ENCODE data around the gene CNOT10. TPM values are rescaled to one million over a fixed set of nuclear protein-coding genes. Genes with fewer than 3 reads are reported as not detected.

CNOT10 gene
- total and polyA plus RNA-seq, 8 donors, result 11.1 to 23.0 (median 14.4) TPM

DNA sequence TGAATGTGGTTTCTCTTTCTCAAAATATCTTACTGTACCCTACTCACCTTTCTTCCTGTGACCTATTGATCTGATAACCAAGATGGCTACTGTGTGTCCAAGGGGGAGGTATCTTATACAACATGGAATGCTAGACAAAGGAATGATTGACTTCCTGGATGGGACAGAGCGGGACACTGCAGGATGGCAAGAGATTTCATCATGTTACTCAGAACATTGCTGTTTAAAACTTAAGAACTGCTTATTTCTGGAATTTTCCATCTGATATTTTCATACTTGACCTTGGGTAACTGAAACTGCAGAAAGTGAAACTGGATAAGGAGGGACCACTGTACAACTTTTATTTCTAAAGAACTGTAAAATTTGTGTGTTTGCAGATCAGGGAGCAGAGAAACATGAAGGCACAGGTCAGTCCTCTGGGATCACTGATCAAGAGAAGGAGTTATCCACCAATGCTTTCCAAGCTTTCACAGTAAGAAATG lies 18.5 kb downstream of the CNOT10 start:
- Histone ChIP-seq H3K9me3 (no peaks in the 10 kb centered on the region), H3K4me1 (peaks cover 0 to 3% (median 0%) of the 10 kb centered on the region in 3 donors), H3K4me3 (no peak overlapping the region), H3K36me3 (no peaks in the 10 kb centered on the region), H3K27me3 (no peaks in the 10 kb centered on the region), H3K27ac (no peak overlapping the region)
- TF ChIP-seq, protein P1, sequence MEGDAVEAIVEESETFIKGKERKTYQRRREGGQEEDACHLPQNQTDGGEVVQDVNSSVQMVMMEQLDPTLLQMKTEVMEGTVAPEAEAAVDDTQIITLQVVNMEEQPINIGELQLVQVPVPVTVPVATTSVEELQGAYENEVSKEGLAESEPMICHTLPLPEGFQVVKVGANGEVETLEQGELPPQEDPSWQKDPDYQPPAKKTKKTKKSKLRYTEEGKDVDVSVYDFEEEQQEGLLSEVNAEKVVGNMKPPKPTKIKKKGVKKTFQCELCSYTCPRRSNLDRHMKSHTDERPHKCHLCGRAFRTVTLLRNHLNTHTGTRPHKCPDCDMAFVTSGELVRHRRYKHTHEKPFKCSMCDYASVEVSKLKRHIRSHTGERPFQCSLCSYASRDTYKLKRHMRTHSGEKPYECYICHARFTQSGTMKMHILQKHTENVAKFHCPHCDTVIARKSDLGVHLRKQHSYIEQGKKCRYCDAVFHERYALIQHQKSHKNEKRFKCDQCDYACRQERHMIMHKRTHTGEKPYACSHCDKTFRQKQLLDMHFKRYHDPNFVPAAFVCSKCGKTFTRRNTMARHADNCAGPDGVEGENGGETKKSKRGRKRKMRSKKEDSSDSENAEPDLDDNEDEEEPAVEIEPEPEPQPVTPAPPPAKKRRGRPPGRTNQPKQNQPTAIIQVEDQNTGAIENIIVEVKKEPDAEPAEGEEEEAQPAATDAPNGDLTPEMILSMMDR (IDR thresholded peaks at IDR 0.05), result no peak
- intact Hi-C loops (cut with DNase I), result no loop called here
- WGBS, 2 donors, result 87 to 91% methylated on average over 1 of the region's 1 CpG
- ATAC-seq (no peak), FAIRE-seq (no peak), DNase-seq (no peak)

DNA sequence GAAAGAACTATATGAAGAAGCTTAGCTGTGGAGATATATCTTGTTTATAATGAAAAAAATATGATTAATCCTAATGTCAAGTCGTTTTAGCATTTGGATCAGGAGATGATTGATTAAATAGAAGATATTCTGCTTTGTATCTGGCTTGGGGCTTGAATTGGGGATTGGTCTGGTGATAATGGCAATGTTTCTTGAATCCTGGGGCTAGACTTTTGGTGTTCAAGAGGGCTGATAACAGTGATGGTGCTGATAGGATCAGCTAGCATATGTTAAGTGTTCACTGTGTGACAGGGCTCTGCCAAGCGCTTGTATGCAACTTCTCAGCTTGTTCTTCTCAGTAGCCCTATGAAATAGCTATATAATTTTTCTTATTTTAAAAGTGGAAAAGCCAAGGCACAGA lies 20.2 kb downstream of the CNOT10 start:
- DNase-seq (no peak), FAIRE-seq (no peak), ATAC-seq (no peak)
- Histone ChIP-seq H3K4me1 (no peaks in the 10 kb centered on the region), H3K27ac (no peak overlapping the region), H3K9me3 (no peaks in the 10 kb centered on the region), H3K4me3 (no peak overlapping the region), H3K27me3 (no peaks in the 10 kb centered on the region), H3K36me3 (no peaks in the 10 kb centered on the region)
- 82 to 83% methylated on average over 2 of the region's 2 CpGs for WGBS, 2 donors
- TF ChIP-seq, protein P1 (IDR thresholded peaks at IDR 0.05), result no peak
- intact Hi-C loops (cut with DNase I), result no loop called here

DNA sequence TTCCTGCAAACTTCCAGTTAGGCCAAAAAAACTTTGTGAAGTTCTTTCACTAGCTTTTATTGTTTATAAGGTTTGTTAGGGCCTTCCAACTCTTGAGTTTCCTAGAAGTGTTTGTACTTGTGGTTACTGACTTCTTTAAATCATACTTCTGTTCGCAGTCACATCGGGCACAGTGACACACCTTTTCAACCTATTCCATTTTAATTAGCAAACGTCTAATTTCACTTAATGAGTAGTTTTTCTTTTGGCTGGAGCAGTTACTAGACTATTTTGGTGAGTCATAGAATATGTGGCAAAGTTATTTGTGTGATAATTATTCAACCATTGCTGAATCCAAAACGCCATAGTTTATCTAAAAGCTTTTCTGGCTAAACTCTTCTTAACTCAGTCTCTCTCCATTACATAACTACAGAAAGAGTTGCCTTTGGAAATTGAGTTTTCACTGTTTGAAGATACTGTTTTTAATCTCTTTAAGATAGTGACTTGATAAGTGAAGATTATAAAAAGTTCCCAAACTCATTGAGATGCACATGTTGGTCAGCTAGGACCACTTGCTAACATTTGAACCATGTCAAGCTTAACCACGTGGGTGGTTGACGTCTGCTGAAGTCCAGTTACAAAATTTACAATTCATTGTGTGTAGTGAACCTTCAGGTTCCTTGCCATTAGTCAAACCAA lies 21.5 kb downstream of the CNOT10 start:
- ATAC-seq, result no peak
- no peaks in the 10 kb centered on the region for H3K4me1 ChIP-seq
- no peaks in the 10 kb centered on the region for H3K36me3 ChIP-seq
- H3K9me3 ChIP-seq, result no peaks in the 10 kb centered on the region
- WGBS, 2 donors, result 78 to 79% methylated on average over 6 of the region's 6 CpGs
- H3K4me3 ChIP-seq, result no peak overlapping the region
- no peaks in the 10 kb centered on the region for H3K27me3 ChIP-seq
- no peak for DNase-seq
- FAIRE-seq, result no peak
- intact Hi-C loops (cut with DNase I), result no loop called here
- TF ChIP-seq, protein P1 (IDR thresholded peaks at IDR 0.05), result no peak
- no peak overlapping the region for H3K27ac ChIP-seq

DNA sequence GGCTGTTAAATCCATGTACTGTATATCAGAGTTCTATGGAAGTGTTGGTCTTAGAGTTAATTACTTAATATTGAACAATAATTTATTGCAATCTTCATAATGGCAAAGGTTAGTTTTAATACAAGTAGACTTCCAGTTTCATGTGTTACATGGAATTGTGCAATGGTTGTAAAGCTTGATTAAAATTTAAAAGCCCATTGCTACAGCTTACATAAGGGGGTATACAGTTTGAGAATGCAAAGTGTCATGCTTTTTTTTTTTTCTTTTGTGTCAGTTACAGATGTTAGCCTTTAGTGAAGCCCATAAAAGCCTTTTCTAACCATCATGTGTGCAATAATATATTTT lies 22.0 kb downstream of the CNOT10 start:
- no peaks in the 10 kb centered on the region for H3K9me3 ChIP-seq
- no peak overlapping the region for H3K27ac ChIP-seq
- H3K27me3 ChIP-seq, result no peaks in the 10 kb centered on the region
- no peaks in the 10 kb centered on the region for H3K4me1 ChIP-seq
- intact Hi-C loops (cut with DNase I), result no loop called here
- ATAC-seq (no peak), FAIRE-seq (no peak), DNase-seq (no peak)
- H3K4me3 ChIP-seq, result no peak overlapping the region
- TF ChIP-seq, protein P1 (IDR thresholded peaks at IDR 0.05), result no peak
- H3K36me3 ChIP-seq, result no peaks in the 10 kb centered on the region

DNA sequence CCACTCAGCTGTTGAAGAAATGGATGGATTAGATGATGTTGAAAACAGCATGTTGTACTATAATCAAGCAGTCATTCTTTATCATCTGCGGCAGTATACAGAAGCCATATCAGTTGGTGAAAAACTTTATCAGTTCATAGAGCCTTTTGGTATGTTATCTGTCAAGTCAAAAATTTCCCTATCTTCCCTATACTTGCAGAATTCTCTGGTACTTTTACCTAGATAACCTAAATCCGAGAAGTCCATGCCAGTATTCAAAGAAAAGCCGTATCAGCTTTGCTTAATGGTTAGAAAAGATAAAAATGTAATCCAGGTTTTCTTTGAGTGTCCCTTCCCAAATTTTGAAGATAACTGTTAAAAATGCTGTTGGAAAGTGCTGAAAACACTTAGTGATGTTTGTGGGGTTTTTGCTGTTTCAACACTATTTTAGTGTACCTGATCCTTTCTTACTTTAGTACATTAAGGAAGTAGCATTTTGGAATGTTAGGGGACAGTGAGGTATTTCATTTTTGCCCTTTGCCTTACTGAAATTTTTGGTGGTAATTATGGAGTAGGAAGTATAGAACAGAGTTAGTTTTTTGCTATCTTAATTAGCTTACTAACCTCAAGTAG lies 23.8 kb downstream of the CNOT10 start:
- Histone ChIP-seq H3K27ac (no peak overlapping the region), H3K36me3 (no peaks in the 10 kb centered on the region), H3K27me3 (no peaks in the 10 kb centered on the region), H3K4me3 (no peak overlapping the region), H3K9me3 (no peaks in the 10 kb centered on the region), H3K4me1 (no peaks in the 10 kb centered on the region)
- DNase-seq (no peak), FAIRE-seq (no peak), ATAC-seq (no peak)
- 88 to 90% methylated on average over 3 of the region's 3 CpGs for WGBS, 2 donors
- intact Hi-C loops (cut with DNase I), result no loop called here
- TF ChIP-seq, protein P1 (IDR thresholded peaks at IDR 0.05), result no peak
